GM19397 (cell line): ENCODE data around the gene FARSA.
"Not testable (repeated sequence)": the region's sequence is repeated elsewhere in the genome, so short reads cannot be mapped to it uniquely, and the experiment has no call there.

Source experiments
- ATAC-seq: cut with Tn5 transposase; IDR thresholded peaks from one replicate; pipeline ENCODE4 v1.9.1; 2021; ENCODE audit warnings: mild to moderate bottlenecking, moderate library complexity; ENCODE audit not compliant: unreplicated experiment

Gene FARSA

GRCh38 chr19:12937927-12938778 is 4.6 kb upstream of the FARSA start, which contains the start of gene CALR:
TSS of gene CALR (plus strand) at chr19:12938609. CDS start at chr19:12938680, 71 bp downstream.
- peak; percentile 83 for ATAC-seq

GRCh38 chr19:12937093-12937926 is 3.8 kb upstream of the FARSA start:
- no peak for ATAC-seq

DNA sequence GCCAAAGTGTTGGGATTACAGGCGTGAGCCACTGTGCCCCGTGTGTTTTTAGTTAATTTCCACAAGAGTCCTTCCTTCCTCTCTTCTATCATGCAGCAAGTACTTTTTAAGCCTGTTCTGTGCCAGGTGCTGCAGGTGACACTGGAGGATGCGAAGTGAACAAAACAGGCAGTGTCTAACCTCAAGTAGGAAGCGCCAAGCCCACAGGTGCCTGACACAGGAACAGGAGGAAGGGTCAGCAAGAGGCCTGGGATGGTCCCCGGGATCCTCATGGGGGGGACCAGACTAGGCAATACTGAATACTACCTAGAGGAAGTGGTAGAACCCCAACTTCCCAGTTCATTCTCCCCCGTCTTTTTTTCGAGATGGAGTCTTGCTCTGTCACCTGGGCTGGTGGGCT is 3.1 kb upstream of the FARSA start:
- no peak for ATAC-seq

DNA sequence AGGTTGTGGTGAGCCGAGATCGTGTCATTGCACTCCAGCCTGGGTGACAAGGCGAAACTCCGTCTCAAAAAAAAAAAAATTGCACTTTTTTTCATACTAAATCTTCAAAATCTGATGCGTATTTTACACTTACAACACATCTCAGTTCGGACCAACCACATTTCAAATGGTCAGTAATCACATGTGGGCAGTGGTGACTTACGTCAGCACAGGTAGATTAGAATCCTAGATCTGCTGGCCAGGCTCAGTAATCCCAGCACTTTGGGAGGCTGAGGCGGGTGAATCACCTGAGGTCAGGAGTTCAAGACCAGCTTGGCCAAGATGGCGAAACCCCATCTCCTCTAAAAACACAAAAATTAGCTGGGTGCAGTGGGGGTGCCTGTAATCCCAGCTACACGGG is 1.6 kb upstream of the FARSA start:
- ATAC-seq: no peak

GRCh38 chr19:12932392-12933286 is 872 bp downstream of the FARSA start:
- no peak for ATAC-seq

GRCh38 chr19:12930002-12930645 is 3.4 kb downstream of the FARSA start:
- no peak for ATAC-seq

- ATAC-seq: no peak
These were observed 8.7 kb downstream of the FARSA start for GRCh38 chr19:12924621-12925310.

GRCh38 chr19:12922959-12923358 is 10.6 kb downstream of the FARSA start:
- ATAC-seq: no peak

GRCh38 chr19:12921047-12921446 is 12.5 kb downstream of the FARSA start:
- ATAC-seq: no peak

DNA sequence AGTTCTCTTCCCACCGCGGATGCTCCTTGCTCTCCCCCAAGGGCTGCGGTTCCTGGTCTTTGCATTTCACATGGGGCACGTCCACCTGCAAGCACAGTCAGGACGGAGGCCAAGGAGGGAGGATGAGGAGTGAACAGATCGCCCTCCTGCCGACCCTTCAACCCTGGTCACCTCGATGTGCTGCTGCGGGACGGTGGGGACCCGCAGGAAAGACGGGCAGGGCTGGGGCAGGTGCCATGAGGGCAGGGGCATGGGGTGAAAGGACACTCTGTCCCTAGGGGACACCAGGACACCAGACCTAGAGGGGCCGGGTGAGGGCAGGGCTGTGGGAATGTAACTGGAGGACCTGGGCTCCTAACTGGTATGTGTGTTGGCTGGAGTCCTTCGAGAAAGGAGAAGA is 15.3 kb downstream of the FARSA start:
- no peak for ATAC-seq

GRCh38 chr19:12915860-12916259 is 17.7 kb downstream of the FARSA start:
- not testable (repeated sequence) for ATAC-seq

GRCh38 chr19:12913851-12914690 is 19.4 kb downstream of the FARSA start:
- no peak for ATAC-seq

DNA sequence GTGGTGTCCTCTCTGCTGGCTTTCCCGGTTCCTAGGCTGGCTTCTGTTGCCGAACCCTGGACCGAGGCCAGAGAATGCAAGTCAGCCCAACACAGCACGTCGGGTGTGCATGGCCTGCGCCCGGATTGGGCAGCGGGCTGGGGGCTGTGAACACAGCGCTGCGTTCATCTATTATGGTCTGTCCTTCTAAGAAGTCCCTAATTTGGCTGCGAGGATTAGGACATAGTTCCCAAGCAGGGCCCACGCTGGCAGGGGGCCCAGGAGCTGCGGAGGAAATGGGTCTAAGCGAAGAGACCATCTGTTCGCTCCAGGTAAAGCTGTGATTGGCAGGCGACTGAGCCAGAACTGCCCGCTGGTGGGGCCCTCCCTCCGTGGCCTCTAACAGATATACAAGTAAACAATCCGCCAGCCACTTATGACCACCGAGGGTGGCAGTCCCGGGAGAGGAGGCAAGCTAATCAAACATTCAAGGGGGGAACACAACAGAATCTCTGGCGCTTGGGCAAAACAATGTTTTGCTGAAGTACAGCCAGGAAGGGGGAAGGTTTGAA is 20.4 kb downstream of the FARSA start:
- no peak for ATAC-seq

DNA sequence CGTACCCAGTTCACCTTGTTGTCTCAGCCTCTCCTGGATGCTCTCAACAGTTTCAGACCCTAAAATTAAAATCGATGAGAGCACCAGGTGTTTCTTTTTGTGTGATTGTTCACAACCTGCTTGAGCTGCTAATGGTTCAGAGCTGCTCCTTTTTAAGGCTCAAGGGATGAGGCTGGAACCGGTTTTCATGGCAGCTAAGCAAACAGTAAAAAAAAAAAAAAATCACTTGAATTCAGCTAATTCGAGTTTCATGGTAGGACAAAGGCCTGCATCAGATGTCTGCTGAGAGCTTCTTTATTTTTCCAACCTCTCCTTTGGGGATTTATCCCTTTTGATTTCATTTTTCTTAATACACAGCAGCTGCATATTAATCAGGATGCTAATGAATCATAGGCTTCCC is 20.9 kb downstream of the FARSA start:
- ATAC-seq: no peak

- no peak for ATAC-seq
These were observed 26.3 kb downstream of the FARSA start for GRCh38 chr19:12907166-12907565.

DNA sequence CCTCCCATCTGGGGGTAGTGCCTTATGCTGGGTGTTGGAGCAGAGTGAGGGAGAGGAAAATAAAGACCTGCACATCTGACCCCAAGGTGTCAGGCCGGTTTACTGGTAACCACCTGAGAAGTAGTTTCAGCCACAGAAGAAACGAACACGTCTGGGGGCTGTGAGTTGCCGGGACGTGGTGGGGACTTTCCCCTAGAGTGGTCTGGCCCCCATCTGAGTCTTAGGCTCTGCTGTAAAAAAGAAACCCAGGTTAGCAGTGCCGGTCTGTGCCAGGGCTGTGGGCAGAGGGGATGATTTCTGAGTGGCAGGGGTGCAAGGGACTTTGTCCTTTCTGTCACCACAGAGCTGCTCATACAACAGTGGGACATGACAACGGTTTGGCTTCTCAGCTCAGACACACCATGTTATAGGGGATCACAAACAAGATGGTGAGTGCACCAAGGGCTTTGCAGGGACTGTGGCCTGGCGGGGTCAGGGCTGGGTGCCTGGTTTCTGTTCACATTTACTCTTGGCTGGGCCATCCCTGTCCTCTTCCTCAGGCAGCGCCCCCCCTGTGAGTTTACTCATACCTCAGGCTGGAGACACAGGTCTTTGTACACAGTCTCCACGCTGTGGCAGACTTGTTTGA is 33.5 kb downstream of the FARSA start:
- peak; percentile 70 for ATAC-seq

DNA sequence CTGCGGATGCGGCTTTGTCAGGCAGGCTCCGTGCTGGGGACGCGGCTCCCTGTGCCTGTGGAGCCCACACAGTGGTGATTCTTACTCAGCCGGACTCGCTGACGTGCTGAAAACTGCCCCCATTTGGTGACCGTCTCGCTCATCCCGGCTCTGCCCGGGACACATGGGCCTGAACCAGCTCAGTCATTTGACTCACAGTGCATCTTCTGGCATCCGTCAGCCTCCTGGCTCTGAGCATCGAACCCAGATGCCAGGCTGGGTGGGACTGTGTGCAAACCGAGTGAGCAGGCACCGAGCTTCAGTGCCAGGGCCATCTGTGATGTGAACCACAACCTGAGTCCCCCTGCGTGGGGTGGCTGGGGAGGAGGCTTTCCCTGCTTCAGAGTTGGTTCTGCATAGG is 37.1 kb downstream of the FARSA start:
- no peak for ATAC-seq

DNA sequence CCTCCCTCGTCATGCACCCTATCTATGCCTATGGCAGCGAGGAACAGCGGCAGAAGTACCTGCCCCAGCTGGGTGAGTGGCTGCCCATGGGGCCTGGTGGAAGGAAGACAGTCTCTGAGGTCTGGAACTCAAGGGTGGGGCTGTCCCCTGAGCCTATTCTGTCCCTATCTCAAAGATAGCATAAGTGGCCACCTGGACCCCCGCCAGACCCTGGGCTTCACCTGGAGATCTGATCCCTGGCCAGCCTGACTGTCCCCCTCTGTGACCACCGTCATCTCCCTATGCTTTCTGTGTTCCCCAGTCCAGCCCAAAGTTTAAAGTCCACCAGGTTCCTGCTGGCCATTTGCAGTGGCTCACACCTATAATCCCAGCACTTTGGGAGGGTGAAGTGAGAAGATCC is 39.9 kb downstream of the FARSA start:
- no peak for ATAC-seq
